Measurements from ENCODE around the gene SARS1. TPM values are rescaled to one million over a fixed set of nuclear protein-coding genes. Genes with fewer than 3 reads are reported as not detected.

SARS1 gene
- total and polyA plus RNA-seq, 5 donors = 84.5 to 146 (median 134) TPM

DNA sequence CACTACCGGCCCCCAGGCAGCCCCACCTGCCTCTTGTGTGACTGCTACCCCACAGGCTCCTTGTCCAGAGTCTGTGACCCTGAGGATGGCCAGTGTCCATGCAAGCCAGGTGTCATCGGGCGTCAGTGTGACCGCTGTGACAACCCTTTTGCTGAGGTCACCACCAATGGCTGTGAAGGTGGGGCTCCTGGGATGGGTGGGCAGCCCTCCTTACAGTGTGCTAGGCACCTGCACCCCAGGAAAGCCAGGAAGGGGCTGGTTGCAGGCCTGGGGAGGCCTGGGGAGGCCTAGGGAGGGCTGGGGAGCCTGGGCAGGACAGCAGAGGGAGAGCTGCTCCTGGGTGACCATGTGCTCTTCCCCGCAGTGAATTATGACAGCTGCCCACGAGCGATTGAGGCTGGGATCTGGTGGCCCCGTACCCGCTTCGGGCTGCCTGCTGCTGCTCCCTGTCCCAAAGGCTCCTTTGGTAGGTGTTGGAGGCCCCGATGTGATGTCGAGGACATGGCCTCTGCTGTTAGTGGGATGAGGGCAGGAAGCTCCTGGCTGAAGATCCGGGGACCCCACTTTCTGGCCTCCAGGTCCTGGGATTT lies 52.1 kb downstream of the SARS1 start:
- DNase-seq = peak in 1 of 3 donors; percentile 50
- no peak overlapping the region for H3K4me3 ChIP-seq (ENCODE audit: low read length)
- WGBS = 92% methylated on average over 13 of the region's 13 CpGs
- ATAC-seq = no peak
- intact Hi-C loops (cut with DNase I) = no loop called here
- H3K27me3 ChIP-seq (ENCODE audit: control insufficient read depth, insufficient read depth) = no peaks in the 10 kb centered on the region
- H3K9me3 ChIP-seq (ENCODE audit: control insufficient read depth, low read length) = no peaks in the 10 kb centered on the region
- H3K4me1 ChIP-seq (ENCODE audit: control insufficient read depth, insufficient read depth, low read length) = no peaks in the 10 kb centered on the region
- no peak overlapping the region for H3K27ac ChIP-seq (ENCODE audit: low read length)

- 81% methylated on average over 11 of the region's 11 CpGs for WGBS
- no peak for ATAC-seq
Observed at GRCh38 chr1:109266965-109267364, 53.2 kb downstream of the SARS1 start.

DNA sequence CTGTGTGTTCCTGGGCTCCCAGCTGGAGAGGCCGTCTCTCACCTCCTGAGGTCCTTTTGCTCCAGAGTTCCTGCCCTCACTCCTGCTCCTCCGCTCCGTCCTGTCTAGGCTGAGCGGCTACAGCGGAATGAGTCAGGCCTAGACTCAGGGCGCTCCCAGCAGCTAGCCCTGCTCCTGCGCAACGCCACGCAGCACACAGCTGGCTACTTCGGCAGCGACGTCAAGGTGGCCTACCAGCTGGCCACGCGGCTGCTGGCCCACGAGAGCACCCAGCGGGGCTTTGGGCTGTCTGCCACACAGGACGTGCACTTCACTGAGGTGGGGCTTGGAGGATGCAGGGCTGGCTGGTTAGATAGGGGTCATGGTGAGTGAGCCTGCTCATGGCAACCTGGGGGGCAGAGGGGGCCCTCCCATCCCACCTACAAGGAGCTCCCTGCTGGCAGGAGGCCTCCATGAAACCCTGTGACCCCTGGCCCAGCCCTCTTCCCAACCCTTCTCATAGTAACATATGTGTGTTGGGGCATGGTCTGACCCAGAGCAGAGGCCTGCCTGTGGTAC lies 54.1 kb downstream of the SARS1 start:
- 87% methylated on average over 17 of the region's 17 CpGs for WGBS
- ATAC-seq = no peak
- peak in 1 of 3 donors; percentile 34 for DNase-seq
- H3K27ac ChIP-seq (ENCODE audit: low read length) = no peak overlapping the region
- no peaks in the 10 kb centered on the region for H3K9me3 ChIP-seq (ENCODE audit: control insufficient read depth, low read length)
- no peak overlapping the region for H3K4me3 ChIP-seq (ENCODE audit: low read length)
- H3K27me3 ChIP-seq (ENCODE audit: control insufficient read depth, insufficient read depth) = no peaks in the 10 kb centered on the region
- H3K4me1 ChIP-seq (ENCODE audit: control insufficient read depth, insufficient read depth, low read length) = no peaks in the 10 kb centered on the region
- intact Hi-C loops (cut with DNase I) = no loop called here

More at GRCh38 chr1:109266965-109267364, 53.2 kb downstream of the SARS1 start:
- intact Hi-C loops (cut with DNase I) = no loop called here
- Histone ChIP-seq H3K4me1 (ENCODE audit: control insufficient read depth, insufficient read depth, low read length) (no peaks in the 10 kb centered on the region), H3K4me3 (ENCODE audit: low read length) (no peak overlapping the region), H3K9me3 (ENCODE audit: control insufficient read depth, low read length) (no peaks in the 10 kb centered on the region), H3K27ac (ENCODE audit: low read length) (no peak overlapping the region), H3K27me3 (ENCODE audit: control insufficient read depth, insufficient read depth) (no peaks in the 10 kb centered on the region)
- peak in 1 of 3 donors; percentile 28 for DNase-seq

DNA sequence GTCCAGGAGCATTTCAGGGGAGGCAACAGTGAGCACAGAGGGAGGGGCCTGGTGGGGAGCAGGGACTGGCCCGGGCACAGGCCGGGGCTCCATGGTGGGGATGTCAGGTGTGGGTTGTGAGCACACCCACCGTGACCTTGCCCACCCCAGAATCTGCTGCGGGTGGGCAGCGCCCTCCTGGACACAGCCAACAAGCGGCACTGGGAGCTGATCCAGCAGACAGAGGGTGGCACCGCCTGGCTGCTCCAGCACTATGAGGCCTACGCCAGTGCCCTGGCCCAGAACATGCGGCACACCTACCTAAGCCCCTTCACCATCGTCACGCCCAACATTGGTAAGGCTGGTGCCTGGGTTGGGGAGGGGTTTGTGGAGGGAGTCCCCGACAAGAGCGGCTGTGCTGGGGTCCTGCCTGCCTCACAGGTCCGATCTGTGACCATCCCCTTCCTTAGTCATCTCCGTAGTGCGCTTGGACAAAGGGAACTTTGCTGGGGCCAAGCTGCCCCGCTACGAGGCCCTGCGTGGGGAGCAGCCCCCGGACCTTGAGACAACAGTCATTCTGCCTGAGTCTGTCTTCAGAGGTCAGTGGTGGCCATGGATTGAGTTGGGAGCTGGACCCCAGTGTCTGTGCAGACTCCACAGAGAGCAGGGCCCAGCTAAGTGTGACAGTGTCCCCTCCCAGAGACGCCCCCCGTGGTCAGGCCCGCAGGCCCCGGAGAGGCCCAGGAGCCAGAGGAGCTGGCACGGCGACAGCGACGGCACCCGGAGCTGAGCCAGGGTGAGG lies 54.9 kb downstream of the SARS1 start:
- WGBS = 91% methylated on average over 29 of the region's 29 CpGs
- no peak for ATAC-seq
- intact Hi-C loops (cut with DNase I) = no loop called here
- no peak overlapping the region for H3K27ac ChIP-seq (ENCODE audit: low read length)
- no peak overlapping the region for H3K4me3 ChIP-seq (ENCODE audit: low read length)
- H3K4me1 ChIP-seq (ENCODE audit: control insufficient read depth, insufficient read depth, low read length) = no peaks in the 10 kb centered on the region
- peak in 1 of 3 donors; percentile 31 for DNase-seq
- H3K9me3 ChIP-seq (ENCODE audit: control insufficient read depth, low read length) = no peaks in the 10 kb centered on the region
- no peaks in the 10 kb centered on the region for H3K27me3 ChIP-seq (ENCODE audit: control insufficient read depth, insufficient read depth)

GRCh38 chr1:109269212-109269980 lies 55.7 kb downstream of the SARS1 start:
- 89% methylated on average over 33 of the region's 33 CpGs for WGBS

GRCh38 chr1:109269981-109270622 lies 56.4 kb downstream of the SARS1 start:
- Histone ChIP-seq H3K27ac (ENCODE audit: low read length) (no peak overlapping the region), H3K4me3 (ENCODE audit: low read length) (no peak overlapping the region), H3K27me3 (ENCODE audit: control insufficient read depth, insufficient read depth) (no peaks in the 10 kb centered on the region), H3K9me3 (ENCODE audit: control insufficient read depth, low read length) (no peaks in the 10 kb centered on the region), H3K4me1 (ENCODE audit: control insufficient read depth, insufficient read depth, low read length) (no peaks in the 10 kb centered on the region)
- intact Hi-C loops (cut with DNase I) = no loop called here
- 91% methylated on average over 17 of the region's 17 CpGs for WGBS
- DNase-seq = no peak
- ATAC-seq = no peak

More at GRCh38 chr1:109269212-109269980, 55.7 kb downstream of the SARS1 start:
- Histone ChIP-seq H3K9me3 (ENCODE audit: control insufficient read depth, low read length) (no peaks in the 10 kb centered on the region), H3K4me3 (ENCODE audit: low read length) (no peak overlapping the region), H3K4me1 (ENCODE audit: control insufficient read depth, insufficient read depth, low read length) (no peaks in the 10 kb centered on the region), H3K27ac (ENCODE audit: low read length) (no peak overlapping the region), H3K27me3 (ENCODE audit: control insufficient read depth, insufficient read depth) (no peaks in the 10 kb centered on the region)
- ATAC-seq = no peak
- intact Hi-C loops (cut with DNase I) = no loop called here
- DNase-seq = no peak

DNA sequence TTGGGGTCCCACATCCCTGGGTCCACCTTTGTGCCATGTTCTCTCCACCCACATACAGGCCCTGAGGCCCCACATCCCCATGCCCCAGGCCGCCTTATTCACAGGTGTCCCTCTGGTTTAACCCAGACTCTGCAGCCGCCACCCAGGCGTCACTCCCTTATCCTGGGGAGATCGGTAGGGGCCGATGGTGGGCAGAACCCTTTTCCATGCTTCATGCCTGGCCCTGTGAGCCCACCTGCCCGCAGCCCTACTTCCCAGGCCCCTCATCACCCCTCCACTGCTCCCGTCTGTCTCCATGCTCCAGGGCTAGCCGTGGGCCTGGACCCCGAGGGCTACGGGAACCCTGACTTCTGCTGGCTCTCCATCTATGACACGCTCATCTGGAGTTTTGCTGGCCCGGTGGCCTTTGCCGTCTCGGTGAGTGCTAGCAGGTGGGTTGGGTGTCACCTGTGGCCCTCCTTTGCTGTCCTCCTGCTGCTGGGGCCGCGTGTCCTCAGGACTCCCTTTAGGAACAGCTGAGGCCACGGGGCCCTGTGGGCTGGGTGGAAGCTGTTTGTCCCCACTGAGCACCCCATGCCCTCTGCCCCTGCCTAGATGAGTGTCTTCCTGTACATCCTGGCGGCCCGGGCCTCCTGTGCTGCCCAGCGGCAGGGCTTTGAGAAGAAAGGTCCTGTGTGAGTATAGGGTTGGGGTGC lies 57.1 kb downstream of the SARS1 start:
- intact Hi-C loops (cut with DNase I) = no loop called here
- no peaks in the 10 kb centered on the region for H3K27me3 ChIP-seq (ENCODE audit: control insufficient read depth, insufficient read depth)
- no peak for DNase-seq
- H3K4me1 ChIP-seq (ENCODE audit: control insufficient read depth, insufficient read depth, low read length) = peaks cover 2% of the 10 kb centered on the region
- H3K27ac ChIP-seq (ENCODE audit: low read length) = no peak overlapping the region
- WGBS = 89% methylated on average over 20 of the region's 20 CpGs
- no peaks in the 10 kb centered on the region for H3K9me3 ChIP-seq (ENCODE audit: control insufficient read depth, low read length)
- no peak overlapping the region for H3K4me3 ChIP-seq (ENCODE audit: low read length)
- no peak for ATAC-seq

- intact Hi-C loops (cut with DNase I) = no loop called here
- WGBS = 91% methylated on average over 6 of the region's 6 CpGs
- peaks cover 3% of the 10 kb centered on the region for H3K4me1 ChIP-seq (ENCODE audit: control insufficient read depth, insufficient read depth, low read length)
- H3K9me3 ChIP-seq (ENCODE audit: control insufficient read depth, low read length) = no peaks in the 10 kb centered on the region
- no peaks in the 10 kb centered on the region for H3K27me3 ChIP-seq (ENCODE audit: control insufficient read depth, insufficient read depth)
- no peak overlapping the region for H3K4me3 ChIP-seq (ENCODE audit: low read length)
- ATAC-seq (no peak), DNase-seq (no peak)
- H3K27ac ChIP-seq (ENCODE audit: low read length) = no peak overlapping the region
Observed at GRCh38 chr1:109271458-109271857, 57.7 kb downstream of the SARS1 start.

- Histone ChIP-seq H3K27ac (ENCODE audit: low read length) (no peak overlapping the region), H3K9me3 (ENCODE audit: control insufficient read depth, low read length) (no peaks in the 10 kb centered on the region), H3K4me3 (ENCODE audit: low read length) (no peak overlapping the region), H3K27me3 (ENCODE audit: control insufficient read depth, insufficient read depth) (no peaks in the 10 kb centered on the region), H3K4me1 (ENCODE audit: control insufficient read depth, insufficient read depth, low read length) (peaks cover 3% of the 10 kb centered on the region)
- ATAC-seq (no peak), DNase-seq (peak in 1 of 3 donors; percentile 22)
- 78% methylated on average over 13 of the region's 13 CpGs for WGBS
- intact Hi-C loops (cut with DNase I) = no loop called here
Observed at GRCh38 chr1:109272021-109272799, 58.5 kb downstream of the SARS1 start.

Measured in right cardiac atrium (tissue), 5 donors.